ENCODE measurements around the gene UQCRHL.

GRCh38 chr1:15825800-15826199 lies 18.4 kb upstream of the UQCRHL start:
- TF ChIP-seq CTCF (IDR thresholded peaks at IDR 0.05) (no peak), POLR2A (IDR thresholded peaks at IDR 0.05) (no peak)

All from heart left ventricle (tissue), 13 donors.